Loucy (cell line): ENCODE data around the gene LGALS3BP.

Source experiments
- EZH2phosphoT487 ChIP-seq: fragments of 200-600 bp; IDR thresholded peaks from 2 replicates; pipeline ENCODE4 v1.6.1; 2018; ENCODE audit warnings: antibody characterized with exemption, mild to moderate bottlenecking, moderate library complexity, borderline replicate concordance
- TF ChIP-seq, protein P1 (sequence below): fragments of 200-600 bp; sonication (generic); conservative IDR thresholded peaks from 2 replicates; pipeline ENCODE4 v1.5.1; 2014; ENCODE audit warnings: mild to moderate bottlenecking, antibody characterized with exemption, low read length

DNA sequence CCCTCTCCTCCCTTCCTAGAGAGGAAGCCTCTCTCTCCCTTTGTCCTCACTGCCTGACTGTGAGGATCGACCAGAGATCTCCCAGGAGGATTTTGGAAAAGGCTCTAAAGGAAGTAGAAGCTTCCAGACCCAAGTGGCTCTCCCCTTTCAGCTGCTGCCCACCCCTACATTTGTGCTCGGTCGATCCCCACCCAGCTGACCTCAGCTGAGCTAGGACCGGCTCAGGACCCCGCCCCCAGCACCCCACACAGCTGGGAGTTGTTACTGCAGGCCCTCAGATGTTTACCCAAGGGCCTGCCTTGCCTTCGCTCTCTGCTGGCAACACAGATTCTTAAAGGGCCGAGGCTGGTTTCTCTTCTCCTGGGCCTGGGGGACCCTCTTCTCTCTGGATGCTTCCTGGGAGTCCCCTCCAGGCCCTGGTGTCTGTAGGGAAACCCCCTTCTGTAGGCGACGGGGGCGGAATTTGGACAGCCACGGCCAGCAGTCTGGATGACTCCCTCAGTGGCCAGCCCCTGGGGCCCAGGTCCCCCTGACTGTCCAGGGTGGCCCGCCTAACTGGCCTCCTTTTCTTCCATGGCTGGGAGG is 27.7 kb downstream of the LGALS3BP start:
- TF ChIP-seq, protein P1, sequence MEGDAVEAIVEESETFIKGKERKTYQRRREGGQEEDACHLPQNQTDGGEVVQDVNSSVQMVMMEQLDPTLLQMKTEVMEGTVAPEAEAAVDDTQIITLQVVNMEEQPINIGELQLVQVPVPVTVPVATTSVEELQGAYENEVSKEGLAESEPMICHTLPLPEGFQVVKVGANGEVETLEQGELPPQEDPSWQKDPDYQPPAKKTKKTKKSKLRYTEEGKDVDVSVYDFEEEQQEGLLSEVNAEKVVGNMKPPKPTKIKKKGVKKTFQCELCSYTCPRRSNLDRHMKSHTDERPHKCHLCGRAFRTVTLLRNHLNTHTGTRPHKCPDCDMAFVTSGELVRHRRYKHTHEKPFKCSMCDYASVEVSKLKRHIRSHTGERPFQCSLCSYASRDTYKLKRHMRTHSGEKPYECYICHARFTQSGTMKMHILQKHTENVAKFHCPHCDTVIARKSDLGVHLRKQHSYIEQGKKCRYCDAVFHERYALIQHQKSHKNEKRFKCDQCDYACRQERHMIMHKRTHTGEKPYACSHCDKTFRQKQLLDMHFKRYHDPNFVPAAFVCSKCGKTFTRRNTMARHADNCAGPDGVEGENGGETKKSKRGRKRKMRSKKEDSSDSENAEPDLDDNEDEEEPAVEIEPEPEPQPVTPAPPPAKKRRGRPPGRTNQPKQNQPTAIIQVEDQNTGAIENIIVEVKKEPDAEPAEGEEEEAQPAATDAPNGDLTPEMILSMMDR = no peak
- TF ChIP-seq EZH2phosphoT487 = no peak
